Skeletal muscle satellite cell (primary cell): ENCODE measurements around the gene RGS5. TPM values are rescaled to one million over a fixed set of nuclear protein-coding genes. Genes with fewer than 3 reads are reported as not detected.
"Not testable (repeated sequence)": the region's sequence is repeated elsewhere in the genome, so short reads cannot be mapped to it uniquely, and the experiment has no call there.

Experiments
- H3K27me3 ChIP-seq: 2 replicates; pipeline ENCODE4 v1.7.0; 2013; ENCODE audit warnings: low read length; ENCODE audit not compliant: control insufficient read depth, insufficient read depth
- H3K36me3 ChIP-seq: 2 replicates; pipeline ENCODE4 v1.7.0; 2013; ENCODE audit warnings: mild to moderate bottlenecking, control low read depth, low read length; ENCODE audit not compliant: insufficient read depth
- H3K4me1 ChIP-seq: 2 replicates; pipeline ENCODE4 v1.7.0; 2013; ENCODE audit warnings: low read length; ENCODE audit not compliant: control insufficient read depth, insufficient read depth
- H3K4me2 ChIP-seq: 2 replicates; pipeline ENCODE4 v1.7.0; 2013; ENCODE audit warnings: mild to moderate bottlenecking, low read length
- H3K4me3 ChIP-seq: 2 replicates; pipeline ENCODE4 v1.7.0; 2013; ENCODE audit warnings: low read length
- H3K9ac ChIP-seq: 2 replicates; pipeline ENCODE4 v1.7.0; 2013; ENCODE audit warnings: mild to moderate bottlenecking, low read depth, low read length, moderate library complexity
- H3K9me3 ChIP-seq: replicated peaks from 2 replicates; pipeline ENCODE4 v1.7.0; 2013; ENCODE audit warnings: mild to moderate bottlenecking, control low read depth, low read length
- total RNA-seq: library from RNA; depleted of rRNA; stranded (reverse); fragments of >200 nt; gene quantifications from 2 replicates; pipeline ENCODE4 v1.2.3, GENCODE V29; 2012; rRNA removed

The RGS5 gene, protein sequence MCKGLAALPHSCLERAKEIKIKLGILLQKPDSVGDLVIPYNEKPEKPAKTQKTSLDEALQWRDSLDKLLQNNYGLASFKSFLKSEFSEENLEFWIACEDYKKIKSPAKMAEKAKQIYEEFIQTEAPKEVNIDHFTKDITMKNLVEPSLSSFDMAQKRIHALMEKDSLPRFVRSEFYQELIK
- total RNA-seq = 1.1 and 1.5 TPM in 2 replicates

DNA sequence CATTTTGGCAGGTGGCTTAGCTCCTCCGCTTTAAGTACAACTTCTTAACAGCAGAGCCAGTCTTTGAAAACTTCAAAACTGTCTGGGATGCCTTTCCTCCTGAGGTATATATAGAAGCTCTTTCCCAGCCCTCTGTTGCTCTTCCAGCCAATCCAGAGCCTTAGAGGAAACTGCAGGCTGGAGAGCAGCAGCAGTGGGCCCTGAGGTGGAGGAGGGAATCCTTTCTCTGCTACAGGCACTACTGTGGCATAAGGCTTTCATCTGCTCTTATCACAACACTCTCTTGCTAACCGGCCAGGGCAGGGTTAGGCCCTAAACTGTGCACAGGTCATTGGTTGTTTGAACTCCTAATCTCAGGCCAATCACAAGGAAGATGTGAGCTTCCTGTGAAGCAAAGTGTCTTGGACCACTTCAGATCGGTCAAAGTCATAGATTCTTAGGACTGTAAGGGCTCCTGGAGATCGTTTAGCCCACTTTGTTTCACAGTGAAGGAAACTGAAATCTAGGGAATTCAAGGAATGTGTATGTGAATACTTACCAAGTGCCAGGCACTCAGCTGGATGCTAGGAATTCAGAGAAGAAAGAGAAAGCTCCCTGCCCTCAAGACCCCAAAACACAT is at the start of gene RGS5:
Gene RGS5, minus strand, starts transcription at position 84 of the 619 bp plus-strand sequence. Its CDS starts 81 bp downstream, at position 3.
- H3K27me3 ChIP-seq = no peaks in the 10 kb centered on the region
- H3K9me3 ChIP-seq = no peaks in the 10 kb centered on the region
- no peak within 1 kb of the TSS for H3K4me2 ChIP-seq
- H3K4me3 ChIP-seq = no peak within 1 kb of the TSS
- H3K4me1 ChIP-seq = peaks cover 18% of the 10 kb centered on the region
- no peaks in the 10 kb centered on the region for H3K36me3 ChIP-seq
- no peak within 1 kb of the TSS for H3K9ac ChIP-seq

DNA sequence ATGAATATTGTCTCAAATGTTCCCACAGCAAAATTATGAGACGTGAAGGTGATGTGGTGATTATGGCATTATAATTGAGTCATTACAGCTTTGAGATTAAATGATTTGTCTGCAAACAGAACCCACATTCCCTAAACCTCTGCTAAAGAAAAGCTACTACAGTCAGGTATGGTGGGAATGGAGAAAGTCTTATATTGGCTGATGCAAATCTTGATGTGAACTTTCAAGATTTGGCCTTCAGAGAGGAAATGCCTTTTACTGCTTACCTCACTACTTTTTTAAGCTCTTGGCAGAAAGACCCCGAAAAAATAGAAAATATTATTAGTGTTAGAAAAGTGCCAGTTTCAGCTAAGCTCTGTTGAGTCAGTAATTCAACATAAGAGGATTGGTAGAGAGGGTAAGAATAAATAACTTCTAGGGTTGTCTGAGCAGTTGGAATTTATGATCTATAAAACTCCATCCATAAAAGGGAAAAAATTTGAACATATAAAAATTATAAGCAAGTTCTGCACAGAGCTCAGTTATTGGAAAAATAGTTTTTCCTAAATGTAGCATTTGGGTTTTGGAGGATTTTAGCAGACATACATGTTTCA is 47.8 kb upstream of the RGS5 start:
- Histone ChIP-seq H3K9me3 (no peaks in the 10 kb centered on the region), H3K4me2 (no peak overlapping the region), H3K36me3 (no peaks in the 10 kb centered on the region), H3K9ac (no peak overlapping the region), H3K4me1 (no peaks in the 10 kb centered on the region), H3K27me3 (no peaks in the 10 kb centered on the region), H3K4me3 (no peak overlapping the region)

DNA sequence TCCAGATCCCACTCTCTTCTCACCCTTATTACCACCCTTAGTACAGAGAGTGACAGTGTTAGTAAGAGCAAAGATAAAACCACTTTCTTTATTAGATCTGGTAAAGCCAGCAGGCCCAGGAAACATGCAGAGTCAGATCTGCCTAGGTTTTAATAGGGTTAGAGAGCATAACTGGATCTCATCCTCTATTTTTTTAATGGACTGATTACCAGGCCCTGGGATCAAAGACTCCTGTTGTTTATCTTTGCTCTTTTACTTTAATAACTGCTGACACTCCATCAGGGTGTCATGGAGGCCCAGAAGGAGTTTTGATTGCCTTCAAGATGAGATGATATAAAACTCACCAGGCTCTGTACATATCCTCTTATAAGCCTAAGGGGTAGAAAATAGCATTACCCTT is 45.3 kb upstream of the RGS5 start:
- no peaks in the 10 kb centered on the region for H3K36me3 ChIP-seq
- H3K9ac ChIP-seq = no peak overlapping the region
- H3K9me3 ChIP-seq = no peaks in the 10 kb centered on the region
- no peak overlapping the region for H3K4me3 ChIP-seq
- H3K4me1 ChIP-seq = peaks cover 4% of the 10 kb centered on the region
- H3K27me3 ChIP-seq = no peaks in the 10 kb centered on the region
- no peak overlapping the region for H3K4me2 ChIP-seq

DNA sequence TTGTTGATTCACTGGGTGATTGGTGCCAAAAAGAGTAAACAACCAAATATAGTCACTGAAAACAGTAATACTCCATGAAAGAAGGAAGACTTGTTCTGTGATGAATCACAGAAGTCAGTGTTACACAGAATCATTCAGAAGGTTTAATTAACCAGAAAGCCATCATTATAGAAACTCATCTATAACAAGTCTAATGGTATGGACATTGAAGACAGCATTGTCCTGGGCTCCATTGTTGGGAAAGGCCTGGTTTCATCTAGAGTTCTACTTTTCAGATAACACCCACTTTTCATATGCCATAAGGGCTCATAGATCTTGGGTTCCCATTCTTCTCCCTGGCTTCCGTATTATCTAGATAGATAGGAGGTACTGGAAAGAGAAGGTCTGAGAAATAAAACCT is 41.9 kb upstream of the RGS5 start:
- not testable (repeated sequence) for H3K4me3 ChIP-seq, H3K4me1 ChIP-seq, H3K9ac ChIP-seq

DNA sequence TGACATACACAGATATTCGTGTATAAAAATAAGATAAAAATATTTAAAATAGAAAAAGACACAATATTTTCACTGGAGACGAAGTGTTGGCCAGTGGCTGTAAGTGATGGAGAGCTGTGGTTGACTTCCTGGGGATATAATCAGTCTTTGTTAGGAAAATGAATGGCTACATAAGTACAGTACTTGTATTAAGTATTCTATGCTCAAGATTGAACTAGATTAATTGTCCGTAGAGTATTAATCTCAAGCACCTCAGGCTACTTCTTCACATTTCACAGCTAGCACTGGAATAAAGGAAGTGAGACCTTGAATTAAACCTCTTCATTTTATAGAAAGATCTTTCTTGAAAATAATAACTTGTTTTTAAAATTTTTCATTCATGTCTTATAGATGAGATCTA is 39.0 kb upstream of the RGS5 start:
- H3K36me3 ChIP-seq = no peaks in the 10 kb centered on the region
- no peak overlapping the region for H3K9ac ChIP-seq
- no peak overlapping the region for H3K4me2 ChIP-seq
- H3K4me3 ChIP-seq = no peak overlapping the region
- no peaks in the 10 kb centered on the region for H3K27me3 ChIP-seq
- H3K4me1 ChIP-seq = peaks cover 4% of the 10 kb centered on the region
- H3K9me3 ChIP-seq = no peaks in the 10 kb centered on the region

More for the DNA sequence above, 41.9 kb upstream of the RGS5 start:
- H3K27me3 ChIP-seq, H3K36me3 ChIP-seq, H3K9me3 ChIP-seq, H3K4me2 ChIP-seq: not testable (repeated sequence)

DNA sequence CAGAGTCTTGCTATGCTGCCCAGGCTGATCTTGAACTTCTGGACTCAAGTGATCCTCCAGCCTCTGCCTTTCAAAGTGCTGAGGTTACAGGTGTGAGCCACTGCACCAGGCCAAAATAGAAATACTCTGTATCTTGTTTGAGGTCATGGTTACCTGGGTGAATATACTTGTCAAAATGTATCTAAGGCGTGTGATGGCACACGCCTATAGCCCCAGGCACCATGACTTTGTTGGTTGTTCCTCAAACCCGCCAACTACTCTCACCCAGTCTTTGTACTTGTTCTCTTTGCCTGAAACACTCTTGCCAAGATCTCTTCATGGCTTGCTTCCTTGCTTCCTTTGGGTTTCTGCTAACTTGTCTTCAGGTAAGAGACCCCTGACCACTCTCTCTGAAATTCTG is 38.0 kb upstream of the RGS5 start:
- peaks cover 4% of the 10 kb centered on the region for H3K4me1 ChIP-seq

DNA sequence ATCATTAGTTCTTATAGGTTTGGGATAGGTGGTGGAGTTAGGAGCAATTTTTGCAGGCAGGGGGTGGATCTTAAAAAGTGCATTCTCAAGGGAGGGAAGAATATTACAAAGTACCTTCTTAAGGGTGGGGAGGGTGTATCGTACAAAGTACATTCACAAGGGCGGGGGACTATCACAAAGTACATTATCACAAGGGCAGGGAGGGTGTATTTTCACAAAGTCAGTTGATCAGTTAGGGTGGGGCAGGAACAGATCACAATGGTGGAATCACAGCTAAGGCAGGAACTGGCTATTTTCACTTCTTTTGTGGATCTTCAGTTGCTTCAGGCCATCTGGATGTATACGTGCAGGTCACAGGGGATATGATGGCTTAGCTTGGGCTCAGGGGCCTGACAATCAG is 30.9 kb upstream of the RGS5 start:
- not testable (repeated sequence) for H3K4me2 ChIP-seq, H3K4me3 ChIP-seq, H3K9ac ChIP-seq, H3K27me3 ChIP-seq, H3K36me3 ChIP-seq, H3K4me1 ChIP-seq, H3K9me3 ChIP-seq

More for the DNA sequence above, 38.0 kb upstream of the RGS5 start:
- Histone ChIP-seq H3K9me3 (no peaks in the 10 kb centered on the region), H3K4me3 (no peak overlapping the region), H3K4me2 (no peak overlapping the region), H3K36me3 (no peaks in the 10 kb centered on the region), H3K9ac (no peak overlapping the region), H3K27me3 (no peaks in the 10 kb centered on the region)

DNA sequence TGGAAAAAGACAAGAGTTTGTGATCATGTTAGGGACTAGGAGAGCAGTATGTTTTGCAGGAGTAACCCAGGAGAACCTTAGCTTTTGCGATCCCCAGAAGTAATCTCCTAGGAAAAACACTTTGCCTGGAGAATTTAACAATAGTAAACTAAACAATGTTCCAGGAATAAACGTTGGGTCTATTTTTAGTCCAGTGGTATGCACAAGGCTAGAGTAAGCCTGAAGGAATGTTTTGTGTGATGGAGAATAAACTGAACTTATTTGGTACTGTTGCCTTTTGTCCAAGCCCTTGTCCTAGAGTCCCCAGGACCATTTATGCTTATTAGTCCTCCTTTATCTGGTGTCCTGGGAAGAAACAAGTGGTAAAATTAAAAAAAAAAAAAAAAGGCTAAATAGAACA is 28.7 kb upstream of the RGS5 start:
- H3K36me3 ChIP-seq = no peaks in the 10 kb centered on the region
- no peaks in the 10 kb centered on the region for H3K9me3 ChIP-seq
- no peak overlapping the region for H3K9ac ChIP-seq
- H3K4me2 ChIP-seq = no peak overlapping the region
- H3K4me1 ChIP-seq = peaks cover 10% of the 10 kb centered on the region
- H3K4me3 ChIP-seq = no peak overlapping the region
- no peaks in the 10 kb centered on the region for H3K27me3 ChIP-seq

DNA sequence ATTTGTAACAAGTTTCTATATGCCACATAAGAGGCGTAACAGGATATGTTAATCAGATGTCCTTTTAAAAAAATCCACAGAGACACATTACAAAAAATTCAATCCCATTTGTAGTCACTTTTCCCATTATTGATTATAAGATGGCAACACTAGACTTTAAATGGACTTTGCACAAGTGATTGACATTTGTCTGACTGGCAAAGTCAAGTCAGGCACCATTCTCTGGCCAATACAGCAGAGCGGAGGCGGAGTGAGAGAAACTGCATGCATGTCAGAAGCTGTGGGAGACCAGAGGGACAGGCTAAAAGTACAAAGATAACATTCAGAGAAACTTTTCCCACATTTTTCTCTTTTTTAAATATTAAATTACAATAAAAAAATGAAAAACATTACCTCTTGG is 28.1 kb upstream of the RGS5 start:
- Histone ChIP-seq H3K36me3 (no peaks in the 10 kb centered on the region), H3K4me1 (peaks cover 10% of the 10 kb centered on the region)

DNA sequence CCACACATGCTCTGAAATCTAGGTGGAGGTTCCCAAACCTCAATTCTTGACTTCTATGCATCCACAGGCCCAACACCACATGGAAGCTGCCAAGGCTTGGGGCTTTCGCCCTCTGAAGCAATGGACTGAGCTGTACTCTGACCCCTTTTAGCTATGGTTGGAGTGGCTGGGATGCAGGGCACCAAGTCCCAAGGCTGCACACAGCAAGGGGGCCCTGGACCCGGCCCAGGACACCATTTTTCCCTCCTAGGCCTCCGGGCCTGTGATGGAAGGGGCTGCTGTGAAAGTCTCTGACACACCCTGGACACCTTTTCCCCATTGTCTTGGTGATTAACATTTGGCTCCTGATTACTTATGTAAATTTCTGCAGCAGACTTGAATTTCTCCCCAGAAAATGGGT is 25.6 kb upstream of the RGS5 start:
- not testable (repeated sequence) for H3K36me3 ChIP-seq, H3K27me3 ChIP-seq, H3K9ac ChIP-seq, H3K4me2 ChIP-seq, H3K9me3 ChIP-seq, H3K4me1 ChIP-seq, H3K4me3 ChIP-seq

More for the DNA sequence above, 28.1 kb upstream of the RGS5 start:
- no peak overlapping the region for H3K4me2 ChIP-seq
- no peaks in the 10 kb centered on the region for H3K9me3 ChIP-seq
- no peak overlapping the region for H3K9ac ChIP-seq
- H3K27me3 ChIP-seq = no peaks in the 10 kb centered on the region
- H3K4me3 ChIP-seq = no peak overlapping the region

DNA sequence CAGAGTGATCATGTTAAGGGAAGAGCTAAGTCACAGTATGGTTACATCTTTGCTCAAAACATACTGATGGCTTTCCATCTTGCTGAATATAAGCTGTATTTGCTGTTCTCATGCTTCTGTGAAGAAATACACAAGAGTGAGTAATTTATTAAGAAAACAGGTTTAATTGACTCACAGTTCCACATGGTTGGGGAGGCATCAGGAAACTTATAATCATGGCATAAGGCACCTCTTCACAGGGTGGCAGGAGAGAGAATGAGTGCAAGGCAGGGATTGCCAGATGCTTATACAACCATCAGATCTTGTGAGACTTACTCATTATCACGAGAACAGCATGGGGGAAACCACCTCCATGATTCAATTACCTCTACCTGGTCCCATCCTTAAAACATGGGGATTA is 24.4 kb upstream of the RGS5 start:
- H3K9ac ChIP-seq = no peak overlapping the region
- H3K4me2 ChIP-seq = no peak overlapping the region
- H3K27me3 ChIP-seq = no peaks in the 10 kb centered on the region
- no peaks in the 10 kb centered on the region for H3K9me3 ChIP-seq
- H3K36me3 ChIP-seq = no peaks in the 10 kb centered on the region
- H3K4me3 ChIP-seq = no peak overlapping the region
- H3K4me1 ChIP-seq = peaks cover 9% of the 10 kb centered on the region

DNA sequence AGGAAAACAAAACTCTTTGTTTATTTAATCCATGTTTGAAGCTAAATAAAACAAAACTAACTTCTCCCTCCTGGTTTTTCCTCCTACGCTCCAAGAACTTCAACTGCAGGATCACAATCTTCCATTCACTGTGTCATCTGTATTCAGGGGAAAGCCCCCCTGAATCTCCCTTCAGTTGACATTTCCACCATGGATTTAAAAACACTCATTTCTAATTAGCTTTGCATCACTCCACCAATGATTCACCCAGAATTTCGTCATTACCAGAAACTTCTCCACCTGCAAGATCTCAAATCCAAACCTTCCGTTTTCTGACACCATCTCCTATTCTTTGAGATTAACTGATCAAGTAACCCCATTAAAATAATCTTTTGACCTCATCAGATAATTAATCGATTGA is 10.9 kb upstream of the RGS5 start:
- H3K36me3 ChIP-seq = no peaks in the 10 kb centered on the region
- H3K4me3 ChIP-seq = no peak overlapping the region
- H3K27me3 ChIP-seq = no peaks in the 10 kb centered on the region
- H3K9ac ChIP-seq = no peak overlapping the region
- H3K9me3 ChIP-seq = no peaks in the 10 kb centered on the region
- H3K4me1 ChIP-seq = no peaks in the 10 kb centered on the region
- H3K4me2 ChIP-seq = no peak overlapping the region
